Trophoblast cell (in vitro differentiated cells and primary cell): Measurements from ENCODE around the gene CDH11.

Experiments used
- DNase-seq, 2 donors: peaks; one replicate each; pipeline ENCODE4 v3.0.0-alpha.2; 2016
- H2AFZ ChIP-seq: 2 replicates; pipeline ENCODE4 v1.6.1; 2013; ENCODE audit warnings: low read length, moderate library complexity, mild to moderate bottlenecking; ENCODE audit not compliant: insufficient read depth, poor library complexity
- H2AK5ac ChIP-seq: 2 replicates; pipeline ENCODE4 v1.6.1; 2013; ENCODE audit warnings: mild to moderate bottlenecking, low read length
- H2BK120ac ChIP-seq: 2 replicates; pipeline ENCODE4 v1.6.1; 2013; ENCODE audit warnings: low read length, mild to moderate bottlenecking, moderate library complexity; ENCODE audit not compliant: insufficient read depth, poor library complexity
- H2BK12ac ChIP-seq: 2 replicates; pipeline ENCODE4 v1.6.1; 2013; ENCODE audit warnings: mild to moderate bottlenecking, low read length, moderate library complexity
- H2BK5ac ChIP-seq: 2 replicates; pipeline ENCODE4 v1.6.1; 2013; ENCODE audit warnings: low read length, low read depth, moderate library complexity, mild to moderate bottlenecking; ENCODE audit not compliant: poor library complexity
- H3K14ac ChIP-seq: 2 replicates; pipeline ENCODE4 v1.6.1; 2013; ENCODE audit warnings: mild to moderate bottlenecking, low read length
- H3K18ac ChIP-seq: 2 replicates; pipeline ENCODE4 v1.6.1; 2013; ENCODE audit warnings: mild to moderate bottlenecking, low read length
- H3K23ac ChIP-seq: 2 replicates; pipeline ENCODE4 v1.6.1; 2013; ENCODE audit warnings: low read length
- H3K27ac ChIP-seq: 2 replicates; pipeline ENCODE4 v1.5.1; 2013; ENCODE audit warnings: low read depth, mild to moderate bottlenecking, inconsistent platforms, low read length, moderate library complexity
- H3K27me3 ChIP-seq: 2 replicates; pipeline ENCODE4 v1.6.1; 2013; ENCODE audit warnings: inconsistent platforms, mild to moderate bottlenecking, low read length, moderate library complexity; ENCODE audit not compliant: insufficient read depth
- H3K36me3 ChIP-seq, 2 experiments: 1 replicate in 1 of 2; 2 replicates in 1 of 2; pipeline ENCODE4 v1.6.1; 2013; ENCODE audit warnings: low read length in 2 of 2, mild to moderate bottlenecking in 2 of 2, moderate library complexity in 1 of 2; ENCODE audit not compliant: insufficient read depth in 2 of 2, control insufficient read depth in 1 of 2
- H3K4ac ChIP-seq: 2 replicates; pipeline ENCODE4 v1.6.1; 2013; ENCODE audit warnings: low read depth, mild to moderate bottlenecking, low read length, moderate library complexity
- H3K4me1 ChIP-seq, 2 experiments: 1 replicate in 1 of 2; 2 replicates in 1 of 2; pipeline ENCODE4 v1.6.1; 2013; ENCODE audit warnings: low read length in 2 of 2, mild to moderate bottlenecking in 2 of 2, moderate library complexity in 1 of 2; ENCODE audit not compliant: insufficient read depth in 2 of 2, control insufficient read depth in 1 of 2
- H3K4me2 ChIP-seq: 2 replicates; pipeline ENCODE4 v1.6.1; 2013; ENCODE audit warnings: inconsistent platforms, mild to moderate bottlenecking, low read length, moderate library complexity
- H3K4me3 ChIP-seq: 2 replicates; pipeline ENCODE4 v1.5.1; 2013; ENCODE audit warnings: mild to moderate bottlenecking, low read depth, low read length, inconsistent platforms
- H3K79me1 ChIP-seq: one replicate; pipeline ENCODE4 v1.6.1; 2013; ENCODE audit warnings: low read length
- H3K79me2 ChIP-seq: 2 replicates; pipeline ENCODE4 v1.6.1; 2013; ENCODE audit warnings: low read length, mild to moderate bottlenecking; ENCODE audit not compliant: control insufficient read depth, insufficient read depth, poor library complexity
- H3K9ac ChIP-seq: 2 replicates; pipeline ENCODE4 v1.6.1; 2013; ENCODE audit warnings: mild to moderate bottlenecking, low read length
- H3K9me3 ChIP-seq: 2 replicates; pipeline ENCODE4 v1.6.1; 2013; ENCODE audit warnings: low read depth, mild to moderate bottlenecking, control low read depth, inconsistent platforms, low read length; ENCODE audit not compliant: insufficient read depth
- H4K12ac ChIP-seq: 2 replicates; pipeline ENCODE4 v1.6.1; 2013; ENCODE audit warnings: low read depth, mild to moderate bottlenecking, low read length, moderate library complexity
- H4K8ac ChIP-seq: 2 replicates; pipeline ENCODE4 v1.6.1; 2013; ENCODE audit warnings: low read depth, mild to moderate bottlenecking, low read length, moderate library complexity
- H4K91ac ChIP-seq: one replicate; pipeline ENCODE4 v1.6.1; 2013; ENCODE audit warnings: low read depth, mild to moderate bottlenecking, low read length, moderate library complexity
- WGBS: extraction: QIAGEN DNeasy Blood & Tissue Kit; methylation state at CpG from one replicate; pipeline ENCODE4 v1.1.7; 2013; ENCODE audit warnings: missing lambda C conversion rate; ENCODE audit not compliant: insufficient read length, insufficient coverage; ENCODE audit errors: extremely low coverage; 5-methylcytosine and 5-hydroxymethylcytosine counted together

The CDH11 gene

GRCh38 chr16:65101009-65101408 lies 20.9 kb downstream of the CDH11 start:
- Histone ChIP-seq H3K79me1 (no peaks in the 10 kb centered on the region), H3K18ac (no peak overlapping the region), H2AFZ (no peak overlapping the region), H2BK120ac (no peak overlapping the region), H3K36me3 (peaks cover 0 to 12% of the 10 kb centered on the region in 2 experiments), H3K4ac (no peak overlapping the region), H3K9me3 (no peaks in the 10 kb centered on the region), H2BK5ac (no peak overlapping the region), H2AK5ac (no peak overlapping the region), H4K91ac (no peak overlapping the region), H2BK12ac (no peak overlapping the region), H3K14ac (no peak overlapping the region), H3K27ac (no peak overlapping the region), H3K23ac (no peak overlapping the region), H4K12ac (no peak overlapping the region), H3K79me2 (no peaks in the 10 kb centered on the region), H3K27me3 (no peaks in the 10 kb centered on the region), H4K8ac (no peak overlapping the region), H3K9ac (no peak overlapping the region), H3K4me3 (no peak overlapping the region), H3K4me2 (no peak overlapping the region), H3K4me1 (no peaks in the 10 kb centered on the region)
- no peak for DNase-seq

- Histone ChIP-seq H2BK5ac (no peak overlapping the region), H3K18ac (no peak overlapping the region), H2AK5ac (no peak overlapping the region), H3K79me2 (no peaks in the 10 kb centered on the region), H4K91ac (no peak overlapping the region), H3K9ac (no peak overlapping the region), H4K8ac (no peak overlapping the region), H2BK12ac (no peak overlapping the region), H3K27me3 (no peaks in the 10 kb centered on the region), H3K27ac (no peak overlapping the region), H3K23ac (no peak overlapping the region), H4K12ac (no peak overlapping the region), H3K4me3 (no peak overlapping the region), H3K4me1 (no peaks in the 10 kb centered on the region), H2AFZ (no peak overlapping the region), H3K14ac (no peak overlapping the region), H3K4me2 (no peak overlapping the region), H3K36me3 (peaks cover 0 to 11% of the 10 kb centered on the region in 2 experiments), H2BK120ac (no peak overlapping the region), H3K4ac (no peak overlapping the region), H3K9me3 (no peaks in the 10 kb centered on the region), H3K79me1 (no peaks in the 10 kb centered on the region)
- WGBS, result no CpG with 5 or more reads among the region's 2 CpGs
- no peak for DNase-seq
Measured at GRCh38 chr16:65099607-65100006, 22.3 kb downstream of the CDH11 start.

DNA sequence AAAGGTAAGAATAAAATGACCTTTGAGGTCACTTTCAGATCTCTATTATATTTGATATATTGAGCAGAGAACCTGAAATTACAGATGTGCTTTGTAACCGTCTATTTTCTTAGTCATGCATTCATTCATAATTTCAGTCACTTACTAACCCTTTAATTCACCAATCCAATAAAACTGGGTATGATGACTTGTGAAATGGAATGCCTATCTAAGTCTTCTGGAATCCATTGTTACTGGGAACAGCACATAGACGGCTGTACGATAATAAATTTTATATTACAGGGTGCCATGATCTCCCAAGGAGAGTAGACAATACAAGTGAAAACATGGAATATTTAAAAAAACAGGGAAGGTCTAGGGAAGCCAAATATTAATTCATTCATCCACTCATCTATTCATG lies 22.9 kb downstream of the CDH11 start:
- no peak overlapping the region for H3K4ac ChIP-seq
- H2AK5ac ChIP-seq, result no peak overlapping the region
- H3K4me2 ChIP-seq, result no peak overlapping the region
- no peak overlapping the region for H4K91ac ChIP-seq
- no peak overlapping the region for H2BK5ac ChIP-seq
- no peak overlapping the region for H2BK12ac ChIP-seq
- no peaks in the 10 kb centered on the region for H3K79me1 ChIP-seq
- DNase-seq, result no peak
- H2AFZ ChIP-seq, result no peak overlapping the region
- no peak overlapping the region for H3K14ac ChIP-seq
- no peak overlapping the region for H3K18ac ChIP-seq
- no peaks in the 10 kb centered on the region for H3K27me3 ChIP-seq
- H3K9ac ChIP-seq, result no peak overlapping the region
- H3K4me1 ChIP-seq, result no peaks in the 10 kb centered on the region
- peaks cover 0 to 14% of the 10 kb centered on the region in 2 experiments for H3K36me3 ChIP-seq
- no peaks in the 10 kb centered on the region for H3K9me3 ChIP-seq
- no peak overlapping the region for H3K23ac ChIP-seq
- H3K79me2 ChIP-seq, result no peaks in the 10 kb centered on the region
- H3K4me3 ChIP-seq, result no peak overlapping the region
- H4K8ac ChIP-seq, result no peak overlapping the region
- H2BK120ac ChIP-seq, result no peak overlapping the region
- no peak overlapping the region for H4K12ac ChIP-seq
- no CpG with 5 or more reads among the region's 3 CpGs for WGBS
- H3K27ac ChIP-seq, result no peak overlapping the region

GRCh38 chr16:65097296-65097695 lies 24.6 kb downstream of the CDH11 start:
- Histone ChIP-seq H3K23ac (no peak overlapping the region), H4K12ac (no peak overlapping the region), H3K27me3 (no peaks in the 10 kb centered on the region), H4K8ac (no peak overlapping the region), H3K79me2 (no peaks in the 10 kb centered on the region), H2BK12ac (no peak overlapping the region), H3K27ac (no peak overlapping the region), H3K79me1 (no peaks in the 10 kb centered on the region), H3K9ac (no peak overlapping the region), H2AFZ (no peak overlapping the region), H4K91ac (no peak overlapping the region), H3K4me1 (no peaks in the 10 kb centered on the region), H3K4ac (no peak overlapping the region), H3K9me3 (no peaks in the 10 kb centered on the region), H3K4me2 (no peak overlapping the region), H2BK5ac (no peak overlapping the region), H3K14ac (no peak overlapping the region), H3K36me3 (peaks cover 3 to 12% of the 10 kb centered on the region in 2 experiments), H3K4me3 (no peak overlapping the region), H3K18ac (no peak overlapping the region), H2AK5ac (no peak overlapping the region), H2BK120ac (no peak overlapping the region)
- no peak for DNase-seq
- WGBS, result no CpG with 5 or more reads among the region's 4 CpGs
